ENCODE results near the gene CFAP157. TPM values are rescaled to one million over a fixed set of nuclear protein-coding genes. Genes with fewer than 3 reads are reported as not detected.

The CFAP157 gene
- total RNA-seq (2022) (0.87 and 1.0 TPM in 2 replicates), Bru-seq, nascent RNA (percentile 19 among the genes with signal in this experiment), BruChase-seq, experiment 1, labeled RNA remaining after a 6-hour chase (percentile 29 among the genes with signal in this experiment), BruChase-seq, experiment 2, labeled RNA remaining after a 2-hour chase (percentile 13 among the genes with signal in this experiment)
- long read RNA-seq, partial matches to known transcripts, result 0 of 4 reads
- long read RNA-seq, other reads (novel, unspliced or antisense), result 4 of 4 reads

- Mint-ChIP-seq H3K4me1 (ENCODE audit: low read depth, unreplicated experiment) (no peaks in the 10 kb centered on the region), H3K36me3 (ENCODE audit: insufficient read depth, unreplicated experiment) (peaks cover 25% of the 10 kb centered on the region), H3K4me3 (ENCODE audit: low read depth, unreplicated experiment) (peak within 1 kb of the TSS; percentile 70), H3K27ac (ENCODE audit: unreplicated experiment) (peak within 1 kb of the TSS; percentile 81), H3K27me3 (ENCODE audit: unreplicated experiment) (no peaks in the 10 kb centered on the region), H3K9me3 (ENCODE audit: low read depth, unreplicated experiment) (no peaks in the 10 kb centered on the region)
- CTCF ChIA-PET, result interaction anchor here (0.7 to 1.5 kb wide), 3 partner anchors 9 to 161 kb away, joined by 3 read pairs; partner anchors contain the start of genes PTRH1, TOR2A and TTC16
- intact Hi-C loops (cut with micrococcal nuclease; ENCODE audit: unreplicated experiment), result no loop called here
- peak; percentile 56 for DNase-seq
- no peak for TF ChIP-seq CTCF (IDR thresholded peaks at IDR 0.05; ENCODE audit: unreplicated experiment)
- no TSS peak for BruUV-seq (replicated peaks)
These were observed at the start of gene CFAP157 for GRCh38 chr9:127706836-127707241. Gene CFAP157 (plus strand): TSS chr9:127706988. CDS start chr9:127707032, 44 bp downstream.

- Mint-ChIP-seq H3K9me3 (ENCODE audit: low read depth, unreplicated experiment) (no peaks in the 10 kb centered on the region), H3K4me1 (ENCODE audit: low read depth, unreplicated experiment) (no peaks in the 10 kb centered on the region), H3K27ac (ENCODE audit: unreplicated experiment) (no peak overlapping the region), H3K36me3 (ENCODE audit: insufficient read depth, unreplicated experiment) (no peaks in the 10 kb centered on the region), H3K4me3 (ENCODE audit: low read depth, unreplicated experiment) (no peak overlapping the region), H3K27me3 (ENCODE audit: unreplicated experiment) (no peaks in the 10 kb centered on the region)
- intact Hi-C loops (cut with micrococcal nuclease; ENCODE audit: unreplicated experiment), result no loop called here
- TF ChIP-seq CTCF (IDR thresholded peaks at IDR 0.05; ENCODE audit: unreplicated experiment), result no peak
- CTCF ChIA-PET, result no interaction called here
- no peak for DNase-seq
- BruUV-seq (replicated peaks), result no TSS peak
These were observed 48.4 kb upstream of the CFAP157 start for GRCh38 chr9:127658428-127658827.

GRCh38 chr9:127660886-127661741, 45.7 kb upstream of the CFAP157 start:
- CTCF ChIA-PET, result interaction anchor here (0.7 kb wide), 1 partner anchor 897 kb away, joined by 3 read pairs; no protein-coding TSS in a partner anchor
- Mint-ChIP-seq H3K27ac (ENCODE audit: unreplicated experiment) (no peak overlapping the region), H3K27me3 (ENCODE audit: unreplicated experiment) (no peaks in the 10 kb centered on the region), H3K9me3 (ENCODE audit: low read depth, unreplicated experiment) (no peaks in the 10 kb centered on the region), H3K4me1 (ENCODE audit: low read depth, unreplicated experiment) (no peaks in the 10 kb centered on the region), H3K4me3 (ENCODE audit: low read depth, unreplicated experiment) (no peak overlapping the region), H3K36me3 (ENCODE audit: insufficient read depth, unreplicated experiment) (no peaks in the 10 kb centered on the region)
- no peak for DNase-seq
- no peak for TF ChIP-seq CTCF (IDR thresholded peaks at IDR 0.05; ENCODE audit: unreplicated experiment)
- BruUV-seq (replicated peaks), result no TSS peak
- intact Hi-C loops (cut with micrococcal nuclease; ENCODE audit: unreplicated experiment), result no loop called here

GRCh38 chr9:127662617-127663016, 44.2 kb upstream of the CFAP157 start:
- no peak for TF ChIP-seq CTCF (IDR thresholded peaks at IDR 0.05; ENCODE audit: unreplicated experiment)
- H3K36me3 Mint-ChIP-seq (ENCODE audit: insufficient read depth, unreplicated experiment), result no peaks in the 10 kb centered on the region
- DNase-seq, result no peak
- intact Hi-C loops (cut with micrococcal nuclease; ENCODE audit: unreplicated experiment), result no loop called here
- no peaks in the 10 kb centered on the region for H3K27me3 Mint-ChIP-seq (ENCODE audit: unreplicated experiment)
- BruUV-seq (replicated peaks), result no TSS peak
- CTCF ChIA-PET, result no interaction called here
- no peak overlapping the region for H3K27ac Mint-ChIP-seq (ENCODE audit: unreplicated experiment)
- no peaks in the 10 kb centered on the region for H3K4me1 Mint-ChIP-seq (ENCODE audit: low read depth, unreplicated experiment)
- no peak overlapping the region for H3K4me3 Mint-ChIP-seq (ENCODE audit: low read depth, unreplicated experiment)
- H3K9me3 Mint-ChIP-seq (ENCODE audit: low read depth, unreplicated experiment), result no peaks in the 10 kb centered on the region
